HEK293 (cell line): ENCODE data around the gene RNF2.

Experiments used
- CTCF ChIA-PET: fragments of 350-600 bp; formaldehyde crosslinking; extraction: SDS; loops from one replicate; lab custom pipeline; 2021; ENCODE audit warnings: antibody characterized with exemption; lab: Yijun Ruan, JAX
- POLR2A ChIA-PET: fragments of 300-600 bp; formaldehyde crosslinking; extraction: SDS; loops from one replicate; lab custom pipeline; 2020; ENCODE audit warnings: antibody characterized with exemption, inconsistent platforms; lab: Yijun Ruan, JAX
- H3K27ac ChIP-seq: fragments of 200-500 bp; sonication (Bioruptor generic); 2 replicates; pipeline ENCODE4 v1.5.1; 2014; ENCODE audit warnings: low read depth, low read length, control low read depth, inconsistent platforms; ENCODE audit errors: extremely low read depth
- H3K36me3 ChIP-seq, 2 experiments: fragments of 200-500 bp in 1 of 2; sonication (Bioruptor generic) in 1 of 2; 1 replicate in 1 of 2; 2 replicates in 1 of 2; pipeline ENCODE4 v1.5.1; 2014 to 2017; ENCODE audit warnings: inconsistent platforms in 2 of 2, low read length in 2 of 2; ENCODE audit not compliant: control insufficient read depth in 2 of 2, insufficient read depth in 1 of 2
- H3K4me1 ChIP-seq: fragments of 200-500 bp; sonication (Bioruptor generic); 2 replicates; pipeline ENCODE4 v1.5.1; 2014; ENCODE audit warnings: mild to moderate bottlenecking, low read length, inconsistent platforms; ENCODE audit not compliant: control insufficient read depth, insufficient read depth
- H3K4me3 ChIP-seq: 2 replicates; pipeline ENCODE4 v1.5.1; 2011; ENCODE audit warnings: low read depth, mild to moderate bottlenecking, control low read depth, low read length, moderate library complexity
- H3K9me3 ChIP-seq: fragments of 200-500 bp; sonication (Bioruptor generic); 2 replicates; pipeline ENCODE4 v1.5.1; 2014; ENCODE audit warnings: low read depth, low read length, inconsistent platforms; ENCODE audit not compliant: control insufficient read depth, insufficient read depth
- KLF10 ChIP-seq: fragments of 450-650 bp; IDR thresholded peaks from 2 replicates; pipeline ENCODE4 v1.5.1; 2018; ENCODE audit warnings: missing biosample characterization, mild to moderate bottlenecking, missing genetic modification characterization
- RBAK ChIP-seq: fragments of 450-650 bp; formaldehyde crosslinking; IDR thresholded peaks from 2 replicates; pipeline ENCODE4 v1.5.1; 2016; ENCODE audit warnings: missing biosample characterization, missing genetic modification characterization
- SETDB1 ChIP-seq: IDR thresholded peaks from one replicate; pipeline ENCODE4 v1.6.1; 2017; ENCODE audit warnings: mild to moderate bottlenecking, low read length, moderate library complexity, mixed read lengths; ENCODE audit not compliant: insufficient read length
- SP2 ChIP-seq: fragments of 450-650 bp; formaldehyde crosslinking; IDR thresholded peaks from 2 replicates; pipeline ENCODE4 v1.5.1; 2016; ENCODE audit warnings: missing biosample characterization, missing genetic modification characterization
- SP3 ChIP-seq: fragments of 450-650 bp; formaldehyde crosslinking; IDR thresholded peaks from 2 replicates; pipeline ENCODE4 v1.5.1; 2016; ENCODE audit warnings: missing biosample characterization, missing genetic modification characterization
- ZNF146 ChIP-seq: fragments of 450-650 bp; formaldehyde crosslinking; IDR thresholded peaks from 2 replicates; pipeline ENCODE4 v1.5.1; 2016; ENCODE audit warnings: missing biosample characterization, missing genetic modification characterization
- ZNF175 ChIP-seq: fragments of 450-650 bp; formaldehyde crosslinking; IDR thresholded peaks from 2 replicates; pipeline ENCODE4 v1.5.1; 2016; ENCODE audit warnings: missing biosample characterization, missing genetic modification characterization
- ZNF202 ChIP-seq: fragments of 450-650 bp; formaldehyde crosslinking; IDR thresholded peaks from 2 replicates; pipeline ENCODE4 v1.5.1; 2016; ENCODE audit warnings: missing biosample characterization, missing genetic modification characterization, borderline replicate concordance
- ZNF23 ChIP-seq: fragments of 450-650 bp; formaldehyde crosslinking; IDR thresholded peaks from 2 replicates; pipeline ENCODE4 v1.5.1; 2016; ENCODE audit warnings: missing biosample characterization, missing genetic modification characterization, borderline replicate concordance
- ZNF624 ChIP-seq: fragments of 450-650 bp; formaldehyde crosslinking; IDR thresholded peaks from 2 replicates; pipeline ENCODE4 v1.5.1; 2017; ENCODE audit warnings: missing biosample characterization, missing genetic modification characterization
- TF ChIP-seq, protein P1 (sequence below): fragments of 450-650 bp; formaldehyde crosslinking; IDR thresholded peaks from 2 replicates; pipeline ENCODE4 v1.5.1; 2017; ENCODE audit warnings: missing biosample characterization, mild to moderate bottlenecking, missing genetic modification characterization, moderate library complexity
- TF ChIP-seq, protein P2 (sequence below): fragments of 450-650 bp; formaldehyde crosslinking; IDR thresholded peaks from 2 replicates; pipeline ENCODE4 v1.5.1; 2016; ENCODE audit warnings: missing biosample characterization, missing genetic modification characterization
- TF ChIP-seq, protein P3 (sequence below): fragments of 450-650 bp; formaldehyde crosslinking; IDR thresholded peaks from 2 replicates; pipeline ENCODE4 v1.5.1; 2017; ENCODE audit warnings: missing biosample characterization, missing genetic modification characterization
- TF ChIP-seq, protein P4 (sequence below): fragments of 450-650 bp; formaldehyde crosslinking; IDR thresholded peaks from 2 replicates; pipeline ENCODE4 v1.5.1; 2016; ENCODE audit warnings: missing biosample characterization, missing genetic modification characterization
- TF ChIP-seq, protein P5 (sequence below): fragments of 450-650 bp; formaldehyde crosslinking; IDR thresholded peaks from 2 replicates; pipeline ENCODE4 v1.5.1; 2017; ENCODE audit warnings: missing biosample characterization, missing genetic modification characterization
- TF ChIP-seq, protein P6 (sequence below): fragments of 450-650 bp; formaldehyde crosslinking; IDR thresholded peaks from 2 replicates; pipeline ENCODE4 v1.5.1; 2016; ENCODE audit warnings: missing biosample characterization, missing genetic modification characterization
- TF ChIP-seq, protein P7 (sequence below): fragments of 450-650 bp; formaldehyde crosslinking; IDR thresholded peaks from 2 replicates; pipeline ENCODE4 v1.5.1; 2016; ENCODE audit warnings: missing biosample characterization, missing genetic modification characterization
- TF ChIP-seq, protein P8 (sequence below): fragments of 450-650 bp; formaldehyde crosslinking; IDR thresholded peaks from 2 replicates; pipeline ENCODE4 v1.5.0; 2017; ENCODE audit warnings: missing biosample characterization, missing genetic modification characterization, borderline replicate concordance

The RNF2 gene

DNA sequence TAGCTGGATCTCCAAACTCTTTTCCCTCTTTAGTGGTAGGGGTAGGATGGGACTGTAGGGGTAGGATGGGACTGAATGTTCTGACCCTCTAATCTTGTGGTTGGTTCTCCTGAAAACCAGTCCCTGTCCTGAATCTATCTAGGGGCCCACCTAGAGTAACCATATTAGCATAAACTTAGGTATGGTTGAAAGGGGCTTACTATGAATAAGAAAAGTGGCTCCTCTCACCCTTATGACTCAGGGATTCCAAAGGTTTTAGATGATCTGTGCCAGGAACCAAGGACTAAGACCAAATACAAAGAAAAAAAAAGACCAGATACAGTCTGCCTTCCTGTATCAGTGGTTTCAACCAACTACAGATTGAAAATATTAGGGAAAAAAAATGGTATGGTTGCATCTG, 28.9 kb downstream of the RNF2 start:
- Histone ChIP-seq H3K27ac (no peak overlapping the region), H3K4me3 (no peak overlapping the region), H3K4me1 (no peaks in the 10 kb centered on the region), H3K9me3 (no peaks in the 10 kb centered on the region), H3K36me3 (no peaks in the 10 kb centered on the region)
- ChIA-PET POLR2A (no interaction called here), CTCF (no interaction called here)
- TF ChIP-seq SP2 (tag by site-specific recombination) (no peak), SP3 (tag by site-specific recombination) (no peak), ZNF146 (tag by site-specific recombination) (no peak), ZNF175 (tag by site-specific recombination) (no peak), KLF10 (tag by site-specific recombination) (no peak), ZNF202 (tag by site-specific recombination) (no peak), RBAK (tag by site-specific recombination) (no peak)
- TF ChIP-seq, protein P1, sequence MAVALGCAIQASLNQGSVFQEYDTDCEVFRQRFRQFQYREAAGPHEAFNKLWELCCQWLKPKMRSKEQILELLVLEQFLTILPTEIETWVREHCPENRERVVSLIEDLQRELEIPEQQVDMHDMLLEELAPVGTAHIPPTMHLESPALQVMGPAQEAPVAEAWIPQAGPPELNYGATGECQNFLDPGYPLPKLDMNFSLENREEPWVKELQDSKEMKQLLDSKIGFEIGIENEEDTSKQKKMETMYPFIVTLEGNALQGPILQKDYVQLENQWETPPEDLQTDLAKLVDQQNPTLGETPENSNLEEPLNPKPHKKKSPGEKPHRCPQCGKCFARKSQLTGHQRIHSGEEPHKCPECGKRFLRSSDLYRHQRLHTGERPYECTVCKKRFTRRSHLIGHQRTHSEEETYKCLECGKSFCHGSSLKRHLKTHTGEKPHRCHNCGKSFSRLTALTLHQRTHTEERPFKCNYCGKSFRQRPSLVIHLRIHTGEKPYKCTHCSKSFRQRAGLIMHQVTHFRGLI (tag by site-specific recombination) = no peak
- TF ChIP-seq, protein P2, sequence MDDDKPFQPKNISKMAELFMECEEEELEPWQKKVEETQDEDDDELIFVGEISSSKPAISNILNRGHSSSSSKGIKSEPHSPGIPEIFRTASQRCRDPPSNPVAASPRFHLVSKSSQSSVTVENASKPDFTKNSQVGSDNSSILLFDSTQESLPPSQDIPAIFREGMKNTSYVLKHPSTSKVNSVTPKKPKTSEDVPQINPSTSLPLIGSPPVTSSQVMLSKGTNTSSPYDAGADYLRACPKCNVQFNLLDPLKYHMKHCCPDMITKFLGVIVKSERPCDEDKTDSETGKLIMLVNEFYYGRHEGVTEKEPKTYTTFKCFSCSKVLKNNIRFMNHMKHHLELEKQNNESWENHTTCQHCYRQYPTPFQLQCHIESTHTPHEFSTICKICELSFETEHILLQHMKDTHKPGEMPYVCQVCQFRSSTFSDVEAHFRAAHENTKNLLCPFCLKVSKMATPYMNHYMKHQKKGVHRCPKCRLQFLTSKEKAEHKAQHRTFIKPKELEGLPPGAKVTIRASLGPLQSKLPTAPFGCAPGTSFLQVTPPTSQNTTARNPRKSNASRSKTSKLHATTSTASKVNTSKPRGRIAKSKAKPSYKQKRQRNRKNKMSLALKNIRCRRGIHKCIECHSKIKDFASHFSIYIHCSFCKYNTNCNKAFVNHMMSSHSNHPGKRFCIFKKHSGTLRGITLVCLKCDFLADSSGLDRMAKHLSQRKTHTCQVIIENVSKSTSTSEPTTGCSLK (tag by site-specific recombination) = no peak
- TF ChIP-seq, protein P3, sequence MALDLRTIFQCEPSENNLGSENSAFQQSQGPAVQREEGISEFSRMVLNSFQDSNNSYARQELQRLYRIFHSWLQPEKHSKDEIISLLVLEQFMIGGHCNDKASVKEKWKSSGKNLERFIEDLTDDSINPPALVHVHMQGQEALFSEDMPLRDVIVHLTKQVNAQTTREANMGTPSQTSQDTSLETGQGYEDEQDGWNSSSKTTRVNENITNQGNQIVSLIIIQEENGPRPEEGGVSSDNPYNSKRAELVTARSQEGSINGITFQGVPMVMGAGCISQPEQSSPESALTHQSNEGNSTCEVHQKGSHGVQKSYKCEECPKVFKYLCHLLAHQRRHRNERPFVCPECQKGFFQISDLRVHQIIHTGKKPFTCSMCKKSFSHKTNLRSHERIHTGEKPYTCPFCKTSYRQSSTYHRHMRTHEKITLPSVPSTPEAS (tag by site-specific recombination) = no peak
- TF ChIP-seq, protein P4, sequence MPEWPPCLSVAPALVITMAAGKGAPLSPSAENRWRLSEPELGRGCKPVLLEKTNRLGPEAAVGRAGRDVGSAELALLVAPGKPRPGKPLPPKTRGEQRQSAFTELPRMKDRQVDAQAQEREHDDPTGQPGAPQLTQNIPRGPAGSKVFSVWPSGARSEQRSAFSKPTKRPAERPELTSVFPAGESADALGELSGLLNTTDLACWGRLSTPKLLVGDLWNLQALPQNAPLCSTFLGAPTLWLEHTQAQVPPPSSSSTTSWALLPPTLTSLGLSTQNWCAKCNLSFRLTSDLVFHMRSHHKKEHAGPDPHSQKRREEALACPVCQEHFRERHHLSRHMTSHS (tag by site-specific recombination) = no peak

DNA sequence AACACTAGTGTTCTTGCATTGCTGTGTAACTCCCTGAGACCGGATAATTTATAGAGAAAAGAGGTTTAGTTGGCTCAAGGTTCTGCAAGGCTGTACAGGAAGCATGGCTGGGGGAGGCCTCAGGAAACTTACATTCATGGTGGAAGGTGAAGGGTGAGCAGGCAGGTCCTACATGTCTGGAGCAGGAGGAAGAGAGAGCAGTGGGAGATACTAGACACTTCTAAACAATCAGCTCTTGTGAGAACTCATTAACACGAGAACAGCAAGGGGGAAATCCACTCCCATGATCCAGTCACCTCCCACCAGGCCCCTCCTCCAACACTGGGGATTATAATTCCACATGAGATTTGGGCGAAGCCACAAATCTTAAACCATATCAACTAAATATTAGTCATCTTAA, 30.1 kb downstream of the RNF2 start:
- ChIA-PET POLR2A (interaction anchor here (0.7 kb wide), 1 partner anchor 14 kb away, joined by 5 read pairs; no protein-coding TSS in a partner anchor), CTCF (interaction anchor here (0.7 kb wide), 1 partner anchor 12 kb away, joined by 3 read pairs; no protein-coding TSS in a partner anchor)
- H3K4me3 ChIP-seq = no peak overlapping the region
- no peak overlapping the region for H3K27ac ChIP-seq
- no peaks in the 10 kb centered on the region for H3K36me3 ChIP-seq
- H3K4me1 ChIP-seq = no peaks in the 10 kb centered on the region
- TF ChIP-seq, protein P5, sequence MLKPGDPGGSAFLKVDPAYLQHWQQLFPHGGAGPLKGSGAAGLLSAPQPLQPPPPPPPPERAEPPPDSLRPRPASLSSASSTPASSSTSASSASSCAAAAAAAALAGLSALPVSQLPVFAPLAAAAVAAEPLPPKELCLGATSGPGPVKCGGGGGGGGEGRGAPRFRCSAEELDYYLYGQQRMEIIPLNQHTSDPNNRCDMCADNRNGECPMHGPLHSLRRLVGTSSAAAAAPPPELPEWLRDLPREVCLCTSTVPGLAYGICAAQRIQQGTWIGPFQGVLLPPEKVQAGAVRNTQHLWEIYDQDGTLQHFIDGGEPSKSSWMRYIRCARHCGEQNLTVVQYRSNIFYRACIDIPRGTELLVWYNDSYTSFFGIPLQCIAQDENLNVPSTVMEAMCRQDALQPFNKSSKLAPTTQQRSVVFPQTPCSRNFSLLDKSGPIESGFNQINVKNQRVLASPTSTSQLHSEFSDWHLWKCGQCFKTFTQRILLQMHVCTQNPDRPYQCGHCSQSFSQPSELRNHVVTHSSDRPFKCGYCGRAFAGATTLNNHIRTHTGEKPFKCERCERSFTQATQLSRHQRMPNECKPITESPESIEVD = no peak
- TF ChIP-seq, protein P6, sequence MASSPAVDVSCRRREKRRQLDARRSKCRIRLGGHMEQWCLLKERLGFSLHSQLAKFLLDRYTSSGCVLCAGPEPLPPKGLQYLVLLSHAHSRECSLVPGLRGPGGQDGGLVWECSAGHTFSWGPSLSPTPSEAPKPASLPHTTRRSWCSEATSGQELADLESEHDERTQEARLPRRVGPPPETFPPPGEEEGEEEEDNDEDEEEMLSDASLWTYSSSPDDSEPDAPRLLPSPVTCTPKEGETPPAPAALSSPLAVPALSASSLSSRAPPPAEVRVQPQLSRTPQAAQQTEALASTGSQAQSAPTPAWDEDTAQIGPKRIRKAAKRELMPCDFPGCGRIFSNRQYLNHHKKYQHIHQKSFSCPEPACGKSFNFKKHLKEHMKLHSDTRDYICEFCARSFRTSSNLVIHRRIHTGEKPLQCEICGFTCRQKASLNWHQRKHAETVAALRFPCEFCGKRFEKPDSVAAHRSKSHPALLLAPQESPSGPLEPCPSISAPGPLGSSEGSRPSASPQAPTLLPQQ = no peak
- TF ChIP-seq, protein P7, sequence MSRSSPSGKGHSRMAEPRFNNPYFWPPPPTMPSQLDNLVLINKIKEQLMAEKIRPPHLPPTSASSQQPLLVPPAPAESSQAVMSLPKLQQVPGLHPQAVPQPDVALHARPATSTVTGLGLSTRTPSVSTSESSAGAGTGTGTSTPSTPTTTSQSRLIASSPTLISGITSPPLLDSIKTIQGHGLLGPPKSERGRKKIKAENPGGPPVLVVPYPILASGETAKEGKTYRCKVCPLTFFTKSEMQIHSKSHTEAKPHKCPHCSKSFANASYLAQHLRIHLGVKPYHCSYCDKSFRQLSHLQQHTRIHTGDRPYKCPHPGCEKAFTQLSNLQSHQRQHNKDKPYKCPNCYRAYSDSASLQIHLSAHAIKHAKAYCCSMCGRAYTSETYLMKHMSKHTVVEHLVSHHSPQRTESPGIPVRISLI (tag by site-specific recombination) = no peak
- no peak for TF ChIP-seq ZNF624 (tag by site-specific recombination)
- TF ChIP-seq ZNF23 (tag by site-specific recombination) = no peak
- TF ChIP-seq SETDB1 = no peak
- TF ChIP-seq, protein P8, sequence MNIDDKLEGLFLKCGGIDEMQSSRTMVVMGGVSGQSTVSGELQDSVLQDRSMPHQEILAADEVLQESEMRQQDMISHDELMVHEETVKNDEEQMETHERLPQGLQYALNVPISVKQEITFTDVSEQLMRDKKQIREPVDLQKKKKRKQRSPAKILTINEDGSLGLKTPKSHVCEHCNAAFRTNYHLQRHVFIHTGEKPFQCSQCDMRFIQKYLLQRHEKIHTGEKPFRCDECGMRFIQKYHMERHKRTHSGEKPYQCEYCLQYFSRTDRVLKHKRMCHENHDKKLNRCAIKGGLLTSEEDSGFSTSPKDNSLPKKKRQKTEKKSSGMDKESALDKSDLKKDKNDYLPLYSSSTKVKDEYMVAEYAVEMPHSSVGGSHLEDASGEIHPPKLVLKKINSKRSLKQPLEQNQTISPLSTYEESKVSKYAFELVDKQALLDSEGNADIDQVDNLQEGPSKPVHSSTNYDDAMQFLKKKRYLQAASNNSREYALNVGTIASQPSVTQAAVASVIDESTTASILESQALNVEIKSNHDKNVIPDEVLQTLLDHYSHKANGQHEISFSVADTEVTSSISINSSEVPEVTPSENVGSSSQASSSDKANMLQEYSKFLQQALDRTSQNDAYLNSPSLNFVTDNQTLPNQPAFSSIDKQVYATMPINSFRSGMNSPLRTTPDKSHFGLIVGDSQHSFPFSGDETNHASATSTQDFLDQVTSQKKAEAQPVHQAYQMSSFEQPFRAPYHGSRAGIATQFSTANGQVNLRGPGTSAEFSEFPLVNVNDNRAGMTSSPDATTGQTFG (tag by site-specific recombination) = no peak
- no peaks in the 10 kb centered on the region for H3K9me3 ChIP-seq
